WI38 (cell line): ENCODE data around the gene RGS9BP.

Experiments used
- H3K4me3 ChIP-seq: 2 replicates; pipeline ENCODE4 v1.5.1; 2011; ENCODE audit warnings: low read depth, mild to moderate bottlenecking, control low read depth, low read length
- CTCF ChIP-seq: IDR thresholded peaks from 2 replicates; pipeline ENCODE4 v1.5.1; 2012; ENCODE audit warnings: low read depth, mild to moderate bottlenecking, control low read depth, low read length

The RGS9BP gene

GRCh38 chr19:32676895-32677359 is 1.3 kb downstream of the RGS9BP start:
- H3K4me3 ChIP-seq = no peak overlapping the region
- no peak for TF ChIP-seq CTCF

DNA sequence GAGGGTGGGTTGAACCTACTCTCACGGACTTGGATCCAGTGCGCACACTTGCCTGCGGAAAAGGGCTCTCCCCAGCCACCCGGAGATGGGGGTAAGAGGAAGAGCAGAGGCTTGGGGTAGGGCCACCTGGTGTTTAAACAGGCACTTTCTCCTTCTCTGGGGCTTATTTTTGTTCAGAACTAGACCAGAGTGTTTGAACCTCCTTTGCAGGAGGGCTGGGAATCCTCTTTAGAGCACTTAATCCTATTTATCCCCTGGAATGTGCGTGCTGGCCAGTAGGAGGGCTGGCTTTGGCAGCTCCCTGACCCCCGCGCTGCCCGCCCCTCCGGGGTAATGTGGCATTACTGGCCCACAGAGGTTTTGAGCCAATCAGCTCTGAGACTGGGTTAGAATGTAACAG is 2.0 kb downstream of the RGS9BP start:
- H3K4me3 ChIP-seq = no peak overlapping the region
- TF ChIP-seq CTCF = no peak

DNA sequence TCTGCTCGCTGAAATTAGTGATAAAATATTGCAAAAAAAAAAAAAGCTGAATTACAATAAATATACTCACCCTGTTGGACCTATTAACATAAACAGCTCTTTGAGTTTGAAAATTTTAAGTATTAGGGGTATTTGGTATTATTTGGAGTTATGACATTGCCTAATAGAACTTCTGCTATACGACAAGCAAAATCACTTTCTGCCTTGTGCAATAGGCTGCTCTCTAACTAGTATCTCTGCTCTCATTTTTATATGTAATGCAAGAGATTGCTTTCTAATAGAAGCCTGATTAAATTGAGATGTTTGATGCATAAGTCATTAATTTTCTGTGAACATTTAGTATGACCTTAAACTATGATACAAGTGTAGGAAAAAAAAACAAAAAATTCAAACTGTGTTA is 5.3 kb downstream of the RGS9BP start:
- H3K4me3 ChIP-seq = no peak overlapping the region
- no peak for TF ChIP-seq CTCF

DNA sequence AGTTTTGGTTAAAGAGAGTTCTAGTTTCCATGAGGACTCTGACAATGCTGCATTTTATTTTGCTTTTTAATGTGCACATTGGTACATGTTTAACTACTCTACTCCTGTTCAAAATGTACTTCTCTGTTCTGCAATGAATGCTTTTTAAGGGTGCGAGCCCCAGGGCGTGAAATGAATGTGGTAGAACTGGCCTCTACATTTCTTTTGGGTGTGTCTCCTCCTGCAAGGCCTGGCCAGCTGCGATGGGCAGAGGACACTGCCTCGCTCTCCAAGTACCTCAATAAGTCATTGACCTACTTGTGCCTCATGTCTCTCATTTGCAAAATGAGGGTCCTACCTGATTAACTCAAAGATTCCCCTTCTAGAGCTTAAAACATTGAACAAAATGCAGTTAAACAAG is 6.7 kb downstream of the RGS9BP start:
- no peak for TF ChIP-seq CTCF
- no peak overlapping the region for H3K4me3 ChIP-seq

DNA sequence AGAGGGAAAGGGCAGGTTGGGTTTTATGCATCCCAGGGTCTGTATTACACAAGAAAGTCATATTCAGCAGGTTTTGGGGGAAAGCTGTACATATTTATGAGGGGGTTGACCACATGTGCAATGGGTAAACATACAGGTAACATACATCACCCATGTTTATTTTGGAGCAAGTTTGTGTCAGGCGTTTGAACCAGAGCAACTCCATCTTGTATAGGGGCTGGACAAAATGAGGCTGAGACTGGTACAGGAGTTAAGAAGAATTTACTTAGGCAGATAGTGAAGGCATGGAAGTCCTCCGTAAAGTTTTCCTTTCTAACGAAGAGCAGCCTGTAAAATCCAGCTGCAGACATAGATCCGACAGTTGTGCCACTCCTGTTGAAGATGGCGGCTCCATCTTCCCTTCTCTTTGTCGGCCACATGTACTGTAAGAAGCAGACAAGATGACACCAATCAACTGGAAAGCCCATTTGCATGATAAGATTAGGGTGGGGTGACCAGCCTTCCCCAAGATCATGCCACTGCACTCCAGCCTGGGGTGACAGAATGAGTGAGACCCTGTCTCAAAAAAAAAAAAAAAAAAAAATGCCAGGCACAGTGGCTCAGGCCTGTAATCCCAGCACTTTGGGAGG is 11.3 kb downstream of the RGS9BP start:
- no peak for TF ChIP-seq CTCF
- no peak overlapping the region for H3K4me3 ChIP-seq

- TF ChIP-seq CTCF = no peak
- H3K4me3 ChIP-seq = no peak overlapping the region
Measured at GRCh38 chr19:32687681-32688080, 12.0 kb downstream of the RGS9BP start.

- H3K4me3 ChIP-seq = no peak overlapping the region
- TF ChIP-seq CTCF = no peak
Measured at GRCh38 chr19:32688311-32688710, 12.7 kb downstream of the RGS9BP start.
